T-helper 1 cell treated with Interleukin-12 subunit alpha and Interleukin-12 subunit beta and Interleukin-4 antibody, amounts not matched to agents 30 ng/mL and 1 ng/mL, for 36 hours (primary cell): ENCODE data around the gene TSHZ3. TPM values are rescaled to one million over a fixed set of nuclear protein-coding genes. Genes with fewer than 3 reads are reported as not detected.

Experiments used
- intact Hi-C: fragments of 100-400 bp; cut with micrococcal nuclease; formaldehyde crosslinking; loops from one replicate; pipeline ENCODE4 v1.15.1; 2024
- total RNA-seq: library from RNA; stranded (reverse); gene quantifications from 2 replicates; pipeline ENCODE4 v1.2.3, GENCODE V29; 2022

The TSHZ3 gene
- total RNA-seq, 1 donor from 2014 or later: 2.2 TPM

DNA sequence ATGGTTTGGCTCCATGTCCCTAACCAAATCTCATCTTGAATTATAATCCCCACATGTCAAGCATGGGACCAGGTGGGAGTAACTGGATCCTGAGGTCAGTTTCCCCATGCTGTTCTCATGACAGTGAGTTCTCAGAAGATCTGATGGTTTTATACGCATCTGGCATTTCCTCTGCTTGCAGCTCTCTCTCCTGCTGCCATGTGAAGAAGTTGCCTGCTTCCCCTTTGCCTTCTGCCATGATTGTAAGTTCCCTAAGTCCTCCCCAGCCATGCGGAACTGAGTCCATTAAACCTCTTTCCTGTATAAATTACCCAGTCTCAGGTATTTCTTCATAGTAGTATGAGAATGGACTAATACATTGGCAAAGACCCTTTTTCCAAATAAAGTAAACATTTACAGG is 96.8 kb downstream of the TSHZ3 start:
- intact Hi-C loops: no loop called here

DNA sequence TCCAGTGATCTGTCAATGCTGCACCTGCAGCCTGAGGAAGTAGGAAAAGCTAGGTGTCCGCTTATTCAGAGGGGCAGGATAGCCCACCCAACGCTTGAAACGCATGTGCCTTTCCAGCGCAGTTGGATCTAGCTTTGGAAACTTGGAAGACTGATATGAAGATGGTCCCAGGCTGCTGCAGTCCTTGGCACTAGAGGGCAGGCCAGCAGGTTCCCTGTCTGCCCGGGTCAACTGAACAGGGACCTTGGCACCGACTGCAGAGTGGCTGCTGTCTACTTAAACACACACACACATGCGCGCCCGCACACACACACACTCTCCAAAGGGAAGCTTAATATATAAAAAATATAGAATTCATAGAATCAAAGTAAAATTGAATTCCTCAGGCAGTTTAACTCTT is 100.0 kb downstream of the TSHZ3 start:
- intact Hi-C loops: no loop called here

DNA sequence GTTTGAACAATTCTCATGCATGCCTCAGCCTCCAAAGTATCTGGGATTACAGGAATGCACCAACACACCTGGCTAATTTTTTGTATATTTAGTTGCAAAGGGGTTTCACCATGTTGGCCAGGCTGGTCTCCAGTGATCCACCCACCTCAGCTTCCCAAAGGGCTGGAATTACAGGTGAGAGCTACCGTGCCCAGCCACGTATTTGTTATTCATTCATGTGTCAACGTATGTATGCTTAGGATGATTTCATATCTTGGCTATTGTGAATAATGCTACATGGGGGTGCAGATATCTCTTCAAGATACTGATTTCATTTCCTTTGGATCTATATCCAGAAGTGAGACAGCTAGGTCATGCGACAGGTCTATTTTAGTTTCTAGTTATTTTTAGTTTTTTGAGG is 113.4 kb downstream of the TSHZ3 start:
- intact Hi-C loops: no loop called here

DNA sequence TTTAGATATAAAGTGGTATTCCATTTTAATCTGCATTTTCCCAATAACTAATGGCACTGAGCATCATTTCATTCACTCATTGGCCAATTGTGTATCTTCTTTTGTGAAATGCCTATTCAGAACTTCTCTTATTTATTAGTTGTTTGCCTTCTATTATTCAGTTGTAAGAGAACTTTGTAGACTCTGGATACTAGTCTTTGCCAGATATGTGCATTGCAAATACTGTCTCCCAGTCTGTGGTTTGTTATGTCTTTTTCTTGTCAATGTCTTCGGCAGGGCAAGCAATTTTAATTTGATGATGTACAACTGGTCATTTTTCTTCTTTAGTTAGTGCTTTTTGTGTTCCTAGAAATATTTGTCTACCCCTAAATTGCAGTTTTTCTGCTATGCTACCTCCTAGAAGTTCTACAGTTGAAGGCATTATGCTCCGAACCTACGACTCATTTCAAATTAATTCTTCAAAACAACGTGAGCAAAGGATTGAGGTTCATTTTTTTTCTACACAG is 115.9 kb downstream of the TSHZ3 start:
- intact Hi-C loops: no loop called here

DNA sequence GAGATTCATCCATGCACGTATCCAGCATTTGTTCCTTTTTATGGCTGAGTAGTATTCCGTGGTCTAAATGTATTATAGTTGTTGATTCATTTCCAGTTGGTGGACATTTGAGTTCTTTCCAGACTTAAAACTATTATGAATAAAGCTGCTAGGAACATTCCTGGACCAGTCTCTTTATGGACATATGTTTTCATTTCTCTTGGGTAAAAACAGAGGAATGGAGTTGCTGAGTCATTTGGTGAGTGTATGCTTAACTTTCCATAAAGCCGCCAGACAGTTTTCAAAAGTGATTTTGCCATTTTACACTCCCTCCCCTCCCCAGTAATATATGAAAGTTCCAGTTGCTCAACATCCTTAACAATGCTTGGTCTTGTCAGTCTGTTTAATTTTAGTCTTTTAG is 116.4 kb downstream of the TSHZ3 start:
- intact Hi-C loops: no loop called here

DNA sequence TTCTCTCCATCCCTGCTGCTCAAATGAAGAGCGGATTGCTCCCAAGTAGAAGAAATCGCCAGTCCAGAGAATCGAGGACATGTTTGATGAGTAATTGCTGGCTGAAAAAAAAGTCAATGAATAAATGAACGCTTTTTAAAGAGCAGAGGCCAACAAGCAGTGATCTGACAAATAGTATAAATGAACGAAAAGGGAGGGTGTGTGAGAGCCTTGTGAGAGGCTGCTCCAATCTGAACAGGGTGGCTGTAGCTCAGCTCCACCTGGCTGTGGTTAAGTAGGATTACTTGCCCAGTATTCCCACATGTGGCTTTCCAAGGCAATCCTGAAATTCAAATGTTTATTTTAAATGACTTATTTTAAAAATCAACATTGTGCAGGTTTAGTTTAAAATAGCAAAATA is 117.1 kb downstream of the TSHZ3 start:
- intact Hi-C loops: no loop called here

DNA sequence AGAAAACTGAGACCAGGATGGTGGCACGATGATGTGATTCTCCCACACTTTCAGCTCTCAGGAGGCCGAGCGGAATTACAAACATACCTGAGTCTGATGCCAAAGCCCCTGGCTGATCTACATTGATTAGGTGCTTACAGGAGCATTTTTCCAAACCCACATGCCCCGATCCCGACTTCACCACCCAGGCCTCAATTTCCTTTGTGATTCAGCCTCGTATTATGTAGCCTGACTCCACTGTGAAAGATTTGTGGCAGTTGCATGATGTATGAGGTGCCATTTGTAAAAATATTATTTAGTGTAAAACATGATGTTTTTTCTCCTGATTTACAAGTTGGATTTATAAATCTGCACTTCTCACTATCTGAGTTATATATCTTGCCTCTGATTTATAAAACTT is 118.0 kb downstream of the TSHZ3 start:
- intact Hi-C loops: no loop called here

DNA sequence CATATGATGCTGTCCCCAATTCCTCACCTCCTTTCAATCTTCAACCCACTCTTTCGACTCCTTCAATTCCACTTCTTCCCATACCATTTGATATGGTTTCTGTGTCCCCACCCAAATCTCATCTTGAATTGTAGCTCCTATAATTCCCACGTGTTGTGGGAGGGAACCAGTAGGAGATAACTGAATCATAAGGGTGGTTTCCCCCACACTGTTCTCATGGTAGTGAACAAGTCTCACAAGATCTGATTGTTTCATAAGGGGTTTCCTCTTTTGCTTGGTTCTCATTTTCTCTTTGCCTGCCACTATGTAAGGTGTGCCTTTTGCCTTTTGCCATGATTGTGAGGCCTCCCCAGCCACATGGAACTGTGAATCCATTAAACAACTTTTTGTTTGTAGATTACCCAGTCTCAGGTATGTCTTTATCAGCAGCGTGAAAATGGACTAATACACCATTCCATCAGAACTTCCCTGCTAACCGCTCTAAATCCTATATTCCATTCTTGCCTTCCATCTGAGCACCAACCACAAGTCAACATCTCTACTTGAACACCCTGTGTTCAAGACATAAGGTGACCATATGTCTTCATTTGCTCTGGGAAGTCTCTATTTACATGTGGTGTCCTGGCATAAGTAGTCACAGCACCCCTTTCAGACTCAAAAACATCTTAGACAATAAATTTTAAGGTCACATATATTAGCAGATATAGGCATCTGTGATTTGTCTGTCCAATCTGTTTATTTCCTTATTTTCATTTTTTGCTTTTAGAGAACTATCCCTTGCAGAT is 122.9 kb downstream of the TSHZ3 start:
- intact Hi-C loops: no loop called here
